ENCODE measurements around the gene NFASC.

GRCh38 chr1:204958317-204959307 is 88.0 kb downstream of the NFASC start:
- TF ChIP-seq CTCF (IDR thresholded peaks at IDR 0.05) (no peak), POLR2A (IDR thresholded peaks at IDR 0.05) (no peak)
